Natural killer cell (primary cell): Measurements from ENCODE around the gene FAR2. TPM values are rescaled to one million over a fixed set of nuclear protein-coding genes. Genes with fewer than 3 reads are reported as not detected.
"Not testable (repeated sequence)": the region's sequence is repeated elsewhere in the genome, so short reads cannot be mapped to it uniquely, and the experiment has no call there.

ENCODE experiments used
- ATAC-seq, 3 donors: fragments of 150-1000 bp in 2 of 3; fragments of 200-7000 bp in 1 of 3; cut with Tn5 transposase; 1 replicate in 1 of 3; 2 replicates in 2 of 3; pipeline ENCODE4 v1.10.0; 2021; ENCODE audit warnings: mild to moderate bottlenecking in 2 of 3, moderate library complexity in 2 of 3
- DNase-seq, 2 donors: peaks; one replicate each; pipeline versions ENCODE4 v3.0.0 to v3.0.0-alpha.2; 2013 to 2021; ENCODE audit warnings: mixed read lengths in 1 of 2
- H3K27ac ChIP-seq: one replicate; pipeline ENCODE4 v1.5.1; 2013; ENCODE audit warnings: mild to moderate bottlenecking, low read length
- H3K27me3 ChIP-seq: one replicate; pipeline ENCODE4 v1.6.1; 2013; ENCODE audit warnings: low read length; ENCODE audit not compliant: control insufficient read depth, insufficient read depth
- H3K36me3 ChIP-seq: one replicate; pipeline ENCODE4 v1.6.1; 2013; ENCODE audit warnings: low read length; ENCODE audit not compliant: control insufficient read depth, insufficient read depth
- H3K4me1 ChIP-seq: one replicate; pipeline ENCODE4 v1.6.1; 2013; ENCODE audit warnings: low read length; ENCODE audit not compliant: control insufficient read depth, insufficient read depth
- H3K4me3 ChIP-seq: one replicate; pipeline ENCODE4 v1.5.1; 2013; ENCODE audit warnings: low read length
- H3K9me3 ChIP-seq: one replicate; pipeline ENCODE4 v1.6.1; 2013; ENCODE audit warnings: low read length; ENCODE audit not compliant: control insufficient read depth, insufficient read depth
- H3K27ac Mint-ChIP-seq, 2 donors: one replicate each; pipeline ENCODE4 v1.8.0; 2022; ENCODE audit warnings: mild to moderate bottlenecking in 2 of 2, mixed read lengths in 2 of 2, moderate library complexity in 1 of 2
- H3K27me3 Mint-ChIP-seq, 2 donors: one replicate each; pipeline ENCODE4 v1.8.0; 2022; ENCODE audit warnings: low read depth in 2 of 2, mixed read lengths in 2 of 2
- H3K36me3 Mint-ChIP-seq: one replicate; pipeline ENCODE4 v1.8.0; 2022; ENCODE audit warnings: mixed read lengths
- H3K4me1 Mint-ChIP-seq, 2 donors: one replicate each; pipeline ENCODE4 v1.8.0; 2022; ENCODE audit warnings: mixed read lengths in 2 of 2
- H3K4me3 Mint-ChIP-seq: one replicate; pipeline ENCODE4 v1.8.0; 2022; ENCODE audit warnings: mild to moderate bottlenecking, moderate library complexity, mixed read lengths
- H3K9me3 Mint-ChIP-seq, 2 donors: one replicate each; pipeline ENCODE4 v1.8.0; 2022; ENCODE audit warnings: mixed read lengths in 2 of 2
- WGBS: methylation state at CpG from one replicate; pipeline ENCODE4 v1.1.7; 2013; ENCODE audit warnings: missing lambda C conversion rate; ENCODE audit not compliant: insufficient coverage; 5-methylcytosine and 5-hydroxymethylcytosine counted together
- intact Hi-C: fragments of 100-400 bp; cut with micrococcal nuclease; formaldehyde crosslinking; loops from one replicate; pipeline ENCODE4 v1.14.2; 2022
- total RNA-seq, 4 donors: library from RNA; stranded (reverse); fragments of 120-200 nt in 1 of 4; gene quantifications; one replicate each; pipeline versions ENCODE4 v1.2.3 to v1.2.4, GENCODE V29; 2013 to 2022
- TF ChIP-seq, protein P1 (sequence below): fragments of 200-600 bp; IDR thresholded peaks from one replicate; pipeline ENCODE4 v1.8.0; 2022; ENCODE audit warnings: antibody characterized with exemption

Gene FAR2
- total RNA-seq, 3 donors from 2014 or later (not counting 1 experiment from before 2014, with no cell fraction given): 1.5 to 3.5 (median 1.7) TPM

DNA sequence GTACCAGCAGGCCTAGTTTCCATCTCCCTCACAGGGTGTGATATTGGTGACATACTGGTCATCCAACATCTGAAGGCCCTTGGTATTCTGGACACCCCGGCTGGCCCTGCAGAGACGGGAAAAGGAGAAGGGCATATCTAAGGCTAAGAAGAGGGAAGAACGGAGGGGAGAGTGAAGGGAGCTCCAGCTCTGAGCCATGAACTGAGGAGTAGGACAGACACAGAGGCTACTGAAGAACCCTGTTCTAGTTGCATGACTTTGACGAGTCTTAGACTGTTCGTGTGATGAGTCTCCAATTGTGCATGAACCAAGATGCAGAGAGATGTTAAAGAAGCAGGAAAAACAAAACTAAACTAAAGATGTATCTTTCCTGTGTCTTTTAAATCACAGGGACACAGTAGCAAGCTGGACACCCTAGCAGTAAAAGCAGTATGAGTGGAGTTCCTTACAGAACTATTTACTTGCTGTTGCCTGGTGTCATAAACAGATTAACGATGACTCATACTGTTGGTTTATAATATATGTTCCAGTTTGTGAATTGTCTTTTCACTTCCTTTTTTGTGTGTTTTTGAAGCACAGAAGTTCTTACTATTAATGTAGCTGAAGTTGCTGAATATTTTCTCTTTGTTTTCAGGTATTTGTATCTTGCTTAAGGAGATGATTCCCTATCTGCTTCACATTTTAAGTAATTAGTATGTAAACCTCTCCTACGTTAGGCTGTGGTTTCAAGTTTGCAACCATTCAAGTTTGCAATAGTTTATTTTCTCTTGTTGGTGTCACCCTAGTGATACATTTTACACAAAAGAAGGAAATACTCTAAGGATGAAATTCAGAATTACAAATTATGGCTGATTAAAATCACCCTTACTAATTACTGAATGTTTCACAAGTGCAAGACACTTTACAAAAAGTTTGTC, 15.7 kb downstream of the FAR2 start:
- H3K27ac Mint-ChIP-seq: peak overlapping the region; percentile 30 to 50
- DNase-seq (peak in 1 of 2 donors; percentile 38), ATAC-seq (peak; percentile 85 to 91 (median 88))
- TF ChIP-seq, protein P1, sequence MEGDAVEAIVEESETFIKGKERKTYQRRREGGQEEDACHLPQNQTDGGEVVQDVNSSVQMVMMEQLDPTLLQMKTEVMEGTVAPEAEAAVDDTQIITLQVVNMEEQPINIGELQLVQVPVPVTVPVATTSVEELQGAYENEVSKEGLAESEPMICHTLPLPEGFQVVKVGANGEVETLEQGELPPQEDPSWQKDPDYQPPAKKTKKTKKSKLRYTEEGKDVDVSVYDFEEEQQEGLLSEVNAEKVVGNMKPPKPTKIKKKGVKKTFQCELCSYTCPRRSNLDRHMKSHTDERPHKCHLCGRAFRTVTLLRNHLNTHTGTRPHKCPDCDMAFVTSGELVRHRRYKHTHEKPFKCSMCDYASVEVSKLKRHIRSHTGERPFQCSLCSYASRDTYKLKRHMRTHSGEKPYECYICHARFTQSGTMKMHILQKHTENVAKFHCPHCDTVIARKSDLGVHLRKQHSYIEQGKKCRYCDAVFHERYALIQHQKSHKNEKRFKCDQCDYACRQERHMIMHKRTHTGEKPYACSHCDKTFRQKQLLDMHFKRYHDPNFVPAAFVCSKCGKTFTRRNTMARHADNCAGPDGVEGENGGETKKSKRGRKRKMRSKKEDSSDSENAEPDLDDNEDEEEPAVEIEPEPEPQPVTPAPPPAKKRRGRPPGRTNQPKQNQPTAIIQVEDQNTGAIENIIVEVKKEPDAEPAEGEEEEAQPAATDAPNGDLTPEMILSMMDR: no peak
- peaks cover 10 to 16% of the 10 kb centered on the region in 2 donors for H3K4me1 Mint-ChIP-seq
- Histone ChIP-seq H3K27ac (peak overlapping the region; percentile 31), H3K4me3 (no peak overlapping the region), H3K9me3 (no peaks in the 10 kb centered on the region), H3K4me1 (peaks cover 5% of the 10 kb centered on the region), H3K27me3 (no peaks in the 10 kb centered on the region), H3K36me3 (no peaks in the 10 kb centered on the region)
- H3K4me3 Mint-ChIP-seq: no peak overlapping the region
- 68% methylated on average over 6 of the region's 7 CpGs for WGBS
- no peaks in the 10 kb centered on the region for H3K36me3 Mint-ChIP-seq
- H3K27me3 Mint-ChIP-seq: no peaks in the 10 kb centered on the region
- intact Hi-C loops: no loop called here
- no peaks in the 10 kb centered on the region for H3K9me3 Mint-ChIP-seq

DNA sequence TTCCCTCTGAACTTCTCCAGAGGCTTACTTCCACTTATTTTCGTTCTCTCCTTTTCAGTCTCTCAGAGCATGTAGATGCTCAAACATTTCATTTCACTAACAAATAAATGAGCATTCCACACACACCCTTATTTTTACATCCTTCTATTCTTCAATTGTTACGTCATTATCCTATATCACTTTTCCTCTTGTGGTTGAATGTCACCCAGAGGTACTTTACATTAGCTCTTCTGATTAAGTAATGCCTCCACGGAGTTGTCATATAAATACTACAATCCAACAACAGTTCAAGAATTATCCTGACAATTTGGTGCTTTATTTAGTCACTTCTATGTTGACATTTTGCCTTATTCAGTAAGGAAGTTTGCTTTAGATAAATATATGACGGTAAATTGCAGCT, 18.4 kb downstream of the FAR2 start:
- Histone ChIP-seq H3K27me3 (no peaks in the 10 kb centered on the region), H3K4me1 (peaks cover 5% of the 10 kb centered on the region), H3K27ac (no peak overlapping the region), H3K4me3 (no peak overlapping the region), H3K36me3 (no peaks in the 10 kb centered on the region), H3K9me3 (no peaks in the 10 kb centered on the region)
- Mint-ChIP-seq H3K27ac (peak overlapping the region in 1 of 2 donors; percentile 6), H3K36me3 (no peaks in the 10 kb centered on the region), H3K9me3 (no peaks in the 10 kb centered on the region), H3K27me3 (no peaks in the 10 kb centered on the region), H3K4me3 (no peak overlapping the region), H3K4me1 (peaks cover 0 to 6% of the 10 kb centered on the region in 2 donors)
- WGBS: 85% methylated on average over 3 of the region's 4 CpGs
- TF ChIP-seq, protein P1: no peak
- intact Hi-C loops: no loop called here
- no peak for DNase-seq
- no peak for ATAC-seq

DNA sequence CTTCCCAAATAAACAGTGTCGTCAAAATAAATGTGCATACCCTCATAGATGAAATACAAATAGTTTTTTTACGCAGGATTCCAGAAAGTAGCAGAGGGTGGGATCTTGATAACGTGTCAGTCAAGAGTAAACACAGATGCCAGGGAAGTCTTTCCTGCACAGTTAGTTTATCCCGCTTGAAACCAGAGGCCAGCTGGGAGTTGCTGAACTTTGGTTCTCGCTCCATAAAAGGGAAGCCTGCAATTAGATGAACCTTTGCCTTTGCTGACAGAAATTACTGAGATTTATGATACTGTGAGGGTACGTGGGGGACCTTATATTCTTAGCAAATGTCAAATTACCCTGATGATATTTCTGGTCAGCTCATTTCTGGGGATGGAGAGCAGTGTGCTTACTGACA, 18.9 kb downstream of the FAR2 start:
- no peak overlapping the region for H3K4me3 Mint-ChIP-seq
- WGBS: 87% methylated on average over 5 of the region's 6 CpGs
- no peak overlapping the region for H3K27ac Mint-ChIP-seq
- Histone ChIP-seq H3K4me1 (peaks cover 5% of the 10 kb centered on the region), H3K27ac (no peak overlapping the region), H3K9me3 (no peaks in the 10 kb centered on the region), H3K27me3 (no peaks in the 10 kb centered on the region), H3K4me3 (no peak overlapping the region), H3K36me3 (no peaks in the 10 kb centered on the region)
- H3K9me3 Mint-ChIP-seq: no peaks in the 10 kb centered on the region
- TF ChIP-seq, protein P1: no peak
- peaks cover 0 to 6% of the 10 kb centered on the region in 2 donors for H3K4me1 Mint-ChIP-seq
- H3K27me3 Mint-ChIP-seq: no peaks in the 10 kb centered on the region
- ATAC-seq: no peak
- DNase-seq: no peak
- intact Hi-C loops: no loop called here
- H3K36me3 Mint-ChIP-seq: no peaks in the 10 kb centered on the region

DNA sequence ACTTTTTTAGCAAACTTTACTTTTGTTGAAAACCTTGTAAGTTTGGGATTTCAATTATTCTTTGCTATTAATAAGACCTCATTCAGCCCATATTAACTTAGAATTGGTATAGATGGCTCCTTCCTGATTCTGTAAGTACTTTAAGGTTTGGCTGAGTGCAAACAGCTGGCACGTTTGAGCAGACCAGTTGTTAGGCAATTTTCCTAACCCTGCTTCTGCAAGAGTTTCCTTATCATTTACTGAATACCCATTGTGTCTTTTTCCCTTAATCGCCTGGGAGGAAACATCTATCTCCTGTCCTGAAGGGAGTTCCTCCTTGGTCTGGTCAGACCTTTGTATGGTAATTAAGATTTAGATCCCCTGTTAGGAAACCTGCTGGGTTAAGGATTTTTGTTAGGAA, 20.9 kb downstream of the FAR2 start:
- WGBS: 33% methylated on average over 1 of the region's 2 CpGs
- H3K9me3 Mint-ChIP-seq, H3K27ac ChIP-seq, intact Hi-C loops, H3K36me3 ChIP-seq, H3K27ac Mint-ChIP-seq, H3K36me3 Mint-ChIP-seq, H3K4me1 ChIP-seq, H3K4me3 Mint-ChIP-seq, H3K27me3 ChIP-seq, H3K27me3 Mint-ChIP-seq, H3K4me1 Mint-ChIP-seq, DNase-seq, H3K4me3 ChIP-seq, H3K9me3 ChIP-seq, ATAC-seq: not testable (repeated sequence)

DNA sequence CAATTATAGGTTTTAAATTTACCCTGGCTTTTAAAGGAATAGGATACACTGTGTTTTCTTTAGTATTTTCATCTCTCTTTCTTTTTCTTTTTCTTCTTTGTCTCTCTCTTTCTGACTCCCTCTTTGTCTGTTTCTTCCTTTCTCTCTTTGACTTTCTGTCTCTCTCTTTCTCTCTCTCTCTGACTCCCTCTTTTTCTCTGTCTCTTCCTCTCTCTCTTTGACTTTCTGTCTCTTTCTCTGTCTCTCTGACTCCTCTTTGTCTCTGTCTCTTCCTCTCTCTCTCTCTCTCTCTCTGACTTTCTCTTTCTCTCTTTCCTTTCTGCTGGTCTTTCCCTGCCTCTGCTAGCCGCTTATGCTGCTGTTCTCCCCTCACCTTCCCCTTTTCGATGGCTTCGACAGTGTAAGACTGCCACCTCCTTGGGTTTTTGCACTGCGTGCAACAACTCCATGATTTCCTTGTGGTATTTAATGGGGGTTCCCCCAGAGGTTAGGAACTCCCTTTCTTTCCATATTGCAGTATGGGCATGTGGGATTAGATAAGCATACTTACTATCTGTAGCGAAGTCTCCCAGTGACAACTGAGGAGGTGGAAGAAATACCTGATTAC, 21.5 kb downstream of the FAR2 start:
- H3K4me3 Mint-ChIP-seq, H3K27me3 Mint-ChIP-seq, ATAC-seq, DNase-seq, H3K27me3 ChIP-seq, intact Hi-C loops, H3K9me3 Mint-ChIP-seq, H3K4me3 ChIP-seq, H3K4me1 Mint-ChIP-seq, H3K36me3 Mint-ChIP-seq, H3K36me3 ChIP-seq, H3K4me1 ChIP-seq, H3K9me3 ChIP-seq, H3K27ac ChIP-seq: not testable (repeated sequence)
- 56% methylated on average over 4 of the region's 5 CpGs for WGBS
- peak overlapping the region in 1 of 2 donors; percentile 5 for H3K27ac Mint-ChIP-seq
